CD4-positive, alpha-beta T cell treated with Interleukin-2 at 100 ng/mL for 4 hours (primary cell): ENCODE results near the gene NKX3-2.
"Not testable (repeated sequence)": the region's sequence is repeated elsewhere in the genome, so short reads cannot be mapped to it uniquely, and the experiment has no call there.

ENCODE experiments used
- DNase-seq: peaks from one replicate; pipeline ENCODE4 v3.0.0-alpha.2; 2020; ENCODE audit warnings: low spot score

Gene NKX3-2

DNA sequence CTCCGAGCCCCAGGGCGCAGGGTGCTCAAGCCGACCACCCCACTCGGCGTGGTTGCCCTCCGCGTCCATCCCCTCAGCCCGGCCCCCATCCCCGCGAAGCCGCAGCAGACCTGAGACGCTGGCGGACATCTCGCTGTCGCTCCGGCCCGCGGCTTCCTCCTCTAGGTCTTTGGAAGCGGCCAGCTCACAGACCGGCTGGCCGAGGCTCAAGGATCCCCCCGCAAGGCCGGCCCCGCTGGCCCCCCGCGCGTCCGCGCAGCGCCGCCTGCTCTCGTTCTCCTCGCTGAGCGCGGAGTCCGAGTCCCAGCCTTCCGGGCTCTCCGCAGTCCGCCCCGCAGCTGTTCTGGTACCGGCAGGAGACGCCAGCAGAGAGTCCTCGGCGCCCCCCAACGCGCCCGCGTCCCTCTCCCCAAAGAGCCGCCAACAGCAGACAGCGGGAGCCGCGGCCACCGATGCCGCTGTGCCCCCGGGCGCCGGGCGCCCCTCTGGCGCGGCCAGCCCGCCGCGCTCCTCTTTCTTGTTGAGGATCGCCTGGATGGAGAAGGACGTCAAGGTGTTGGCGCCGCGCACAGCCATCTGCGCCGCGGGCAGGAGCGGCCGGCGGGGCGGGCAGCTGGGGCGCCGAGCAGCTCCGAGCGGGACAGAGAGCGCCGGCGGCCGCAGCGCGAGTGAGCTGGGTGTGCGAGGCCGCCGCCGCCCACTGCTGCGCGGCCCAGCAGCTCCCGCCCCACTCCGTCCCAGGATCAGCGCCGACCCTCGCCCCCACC, at the start of gene NKX3-2:
NKX3-2 (minus strand) TSS at position 670 of the 767 bp plus-strand sequence; CDS start at position 576, 94 bp downstream.
- no peak for DNase-seq

DNA sequence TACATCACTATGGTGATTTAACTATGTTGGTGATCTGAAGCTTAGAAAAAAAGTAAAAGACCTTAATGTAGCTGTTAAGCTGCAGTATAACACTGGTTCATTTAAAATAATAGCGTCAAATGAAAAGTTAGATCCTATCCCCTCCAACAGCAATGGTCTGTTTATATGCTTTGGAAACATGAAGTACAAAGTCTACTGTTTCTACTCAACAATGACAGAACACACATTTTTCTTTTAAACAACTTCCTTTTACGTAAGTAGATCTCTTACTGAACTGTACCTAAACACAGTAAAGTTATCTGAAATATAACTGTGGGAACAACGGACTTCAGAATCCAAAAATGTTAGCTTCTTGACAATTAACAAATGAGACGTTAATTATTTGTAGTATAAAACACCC, 47.9 kb upstream of the NKX3-2 start:
- no peak for DNase-seq

DNA sequence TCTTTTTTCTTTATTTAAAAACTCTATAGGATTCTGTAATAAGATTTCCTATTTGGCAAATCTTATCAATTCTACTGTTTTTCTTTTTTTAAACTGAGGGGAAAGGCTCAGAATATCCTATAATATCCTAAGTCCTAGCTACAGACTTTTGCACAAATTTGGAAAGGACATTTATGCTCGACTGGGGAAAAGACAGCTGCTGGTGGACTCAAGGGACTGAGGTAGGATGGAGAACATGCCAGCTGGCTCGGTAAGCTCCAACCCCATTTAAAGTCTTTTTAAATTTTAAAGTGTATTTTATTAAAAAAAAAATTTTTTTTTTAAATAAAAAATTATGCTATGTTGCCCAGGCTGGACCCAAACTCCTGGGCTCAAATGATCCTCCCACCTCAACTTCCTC, 46.5 kb upstream of the NKX3-2 start:
- DNase-seq, result no peak

DNA sequence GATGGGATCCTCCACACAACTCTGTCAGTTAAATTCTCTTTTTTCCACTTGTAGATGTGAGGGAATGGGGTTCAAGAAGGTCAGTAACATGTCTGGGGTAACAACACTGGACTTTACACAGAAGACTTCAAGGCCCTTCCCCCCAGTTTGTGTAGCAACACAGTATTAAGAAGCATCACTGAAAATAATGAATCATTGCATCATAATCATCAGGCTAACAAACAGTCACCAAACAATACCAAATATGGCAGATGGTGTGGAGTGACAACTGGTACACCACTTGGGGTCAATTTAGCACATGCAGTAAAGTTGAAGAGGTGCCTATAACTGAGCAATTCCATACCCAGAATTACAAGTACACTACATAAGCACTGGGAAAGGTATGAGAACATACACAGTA, 44.6 kb upstream of the NKX3-2 start:
- no peak for DNase-seq

DNA sequence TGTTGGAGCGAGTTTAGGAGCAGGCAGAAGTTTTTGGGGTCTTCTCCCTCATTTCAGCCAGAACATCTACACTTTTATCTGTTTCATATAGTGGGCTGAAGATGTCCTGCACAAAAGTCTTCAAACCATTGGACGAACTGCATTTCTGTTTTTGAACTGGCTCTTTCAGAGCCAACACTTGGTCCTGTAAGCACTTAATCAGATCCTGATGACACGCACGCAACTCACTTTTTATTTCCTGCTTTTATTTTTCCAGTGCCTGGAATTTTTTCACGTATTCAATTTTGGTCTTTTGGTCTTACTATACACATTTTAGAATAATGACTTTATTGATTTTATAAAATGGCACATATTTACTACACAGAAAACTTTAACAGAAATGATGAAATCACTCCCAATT, 40.2 kb upstream of the NKX3-2 start:
- DNase-seq, result no peak

DNA sequence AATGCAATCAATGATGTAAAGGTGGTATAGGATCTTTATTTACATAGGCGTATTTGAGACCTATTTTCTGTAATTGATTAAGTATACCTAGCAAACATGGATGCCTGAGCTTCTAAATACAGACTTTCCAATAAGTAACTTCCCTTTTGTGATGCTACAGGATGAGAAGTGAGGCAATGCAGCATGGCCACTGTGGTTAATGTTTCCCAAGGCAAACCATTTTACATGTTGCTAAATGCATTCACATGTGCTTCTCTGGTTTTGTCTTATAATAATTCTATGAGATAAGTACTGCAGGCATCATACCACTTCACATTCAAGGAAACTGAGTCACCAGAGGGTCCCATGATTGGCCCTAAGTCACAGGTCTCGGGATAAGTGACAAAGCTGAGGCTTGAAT, 35.7 kb upstream of the NKX3-2 start:
- no peak for DNase-seq

DNA sequence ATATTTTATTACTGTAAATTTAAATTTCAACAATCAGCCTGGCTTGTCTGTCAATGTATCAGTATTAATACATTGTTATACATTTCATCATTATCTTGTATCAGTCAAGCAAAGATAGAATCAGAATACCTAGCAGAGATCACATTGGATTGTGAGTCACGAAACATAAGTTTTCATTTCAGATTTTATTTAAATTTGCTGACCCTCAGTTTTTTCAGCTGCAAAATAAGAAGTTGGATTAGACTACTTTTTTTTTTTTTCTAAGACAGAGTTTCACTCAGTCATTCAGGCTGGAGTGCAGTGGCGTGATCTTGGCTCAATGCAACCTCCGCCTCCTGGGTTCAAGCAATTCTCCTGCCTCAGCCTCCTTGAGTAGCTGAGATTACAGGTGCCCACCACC, 33.4 kb upstream of the NKX3-2 start:
- no peak for DNase-seq

DNA sequence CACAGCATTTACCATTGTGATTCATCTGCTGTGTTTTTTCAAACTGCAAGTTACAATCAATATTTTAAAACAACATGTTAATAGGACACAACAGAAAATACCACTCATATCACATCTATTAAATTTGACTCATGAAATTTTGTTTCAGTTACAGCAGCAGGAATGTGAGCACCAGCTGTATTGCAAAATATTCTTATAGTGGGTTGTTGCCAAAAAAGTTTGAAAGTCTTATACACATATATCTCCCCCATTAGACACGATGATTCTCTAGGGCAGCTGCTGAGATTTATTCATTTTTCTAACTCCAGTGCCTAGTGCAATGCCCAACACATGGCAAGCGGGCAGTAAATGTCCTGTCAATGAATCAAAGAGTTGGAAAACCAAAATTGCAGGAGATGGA, 26.6 kb upstream of the NKX3-2 start:
- no peak for DNase-seq

DNA sequence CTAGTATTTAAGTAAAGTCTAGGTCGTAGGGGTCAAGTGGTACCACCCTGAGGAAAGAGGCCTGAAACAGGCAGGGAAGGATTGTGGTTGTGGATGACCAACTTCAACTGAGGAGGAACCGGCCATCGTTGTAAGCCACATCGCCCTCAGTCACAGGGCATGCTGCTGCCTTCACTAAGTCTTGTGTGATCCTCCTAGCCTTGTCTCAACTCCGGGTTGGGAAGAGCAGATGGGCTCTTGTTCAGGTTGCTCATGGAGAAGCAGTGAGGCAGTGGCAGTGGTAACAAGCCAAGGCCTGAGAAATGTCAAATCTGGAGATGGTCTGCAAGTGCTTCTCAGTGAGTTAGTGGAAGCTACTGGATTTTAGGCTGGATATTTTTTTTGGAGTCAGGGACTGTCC, 22.8 kb upstream of the NKX3-2 start:
- DNase-seq, result no peak

DNA sequence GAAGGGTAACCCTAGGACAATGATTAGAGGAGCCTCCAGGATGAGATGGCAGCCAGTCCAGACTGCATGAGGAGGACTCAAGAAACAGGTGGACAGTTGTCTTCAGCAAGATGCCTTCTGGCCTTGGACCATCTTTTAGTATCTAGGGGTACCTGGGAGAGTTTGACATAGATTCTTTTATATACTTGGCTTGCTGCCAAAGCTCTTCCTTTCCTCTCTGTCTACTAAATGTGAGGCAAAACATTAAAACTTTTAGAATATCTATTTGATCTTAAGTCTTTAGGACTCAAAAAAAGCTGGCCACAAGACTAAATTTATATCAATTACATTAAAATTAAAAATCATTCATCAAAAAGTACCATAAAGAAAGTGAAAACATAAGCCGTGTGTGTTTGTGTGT, 18.6 kb upstream of the NKX3-2 start:
- DNase-seq, result no peak

DNA sequence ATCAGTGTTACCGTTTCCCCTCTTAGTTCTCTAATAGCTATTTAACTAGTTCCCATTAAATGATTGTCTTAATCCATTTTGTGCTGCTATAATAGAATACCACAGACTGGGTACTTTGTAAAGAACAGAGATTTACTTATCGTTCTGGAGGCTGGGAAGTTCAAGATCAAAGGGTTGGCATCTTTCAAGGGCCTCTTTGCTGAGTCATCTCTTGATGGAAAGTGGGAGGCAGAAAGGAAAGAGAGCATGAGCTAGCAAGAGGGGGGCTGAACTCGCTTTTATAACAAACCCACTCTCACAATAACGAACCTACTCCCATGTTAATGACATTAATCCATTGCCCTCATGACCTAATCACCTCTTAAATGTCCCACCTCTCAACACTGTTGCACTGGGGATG, 17.4 kb upstream of the NKX3-2 start:
- no peak for DNase-seq

DNA sequence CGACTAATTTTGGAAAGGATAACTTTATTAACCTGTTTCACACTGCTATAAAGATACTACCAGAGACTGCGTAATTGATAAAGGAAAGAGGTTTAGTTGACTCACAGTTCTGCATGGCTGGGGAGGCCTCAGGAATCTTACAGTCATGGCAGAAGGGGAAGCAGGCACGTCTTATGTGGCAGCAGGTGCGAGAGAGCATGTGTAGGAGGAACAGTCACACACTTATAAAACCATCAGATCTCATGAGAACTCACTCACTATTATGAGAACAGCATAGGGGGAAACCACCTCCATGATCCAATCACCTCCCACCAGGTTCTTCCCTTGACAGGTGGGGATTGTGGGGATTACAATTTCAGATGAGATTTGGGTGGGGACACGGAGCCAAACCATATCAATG, 15.8 kb upstream of the NKX3-2 start:
- not testable (repeated sequence) for DNase-seq

DNA sequence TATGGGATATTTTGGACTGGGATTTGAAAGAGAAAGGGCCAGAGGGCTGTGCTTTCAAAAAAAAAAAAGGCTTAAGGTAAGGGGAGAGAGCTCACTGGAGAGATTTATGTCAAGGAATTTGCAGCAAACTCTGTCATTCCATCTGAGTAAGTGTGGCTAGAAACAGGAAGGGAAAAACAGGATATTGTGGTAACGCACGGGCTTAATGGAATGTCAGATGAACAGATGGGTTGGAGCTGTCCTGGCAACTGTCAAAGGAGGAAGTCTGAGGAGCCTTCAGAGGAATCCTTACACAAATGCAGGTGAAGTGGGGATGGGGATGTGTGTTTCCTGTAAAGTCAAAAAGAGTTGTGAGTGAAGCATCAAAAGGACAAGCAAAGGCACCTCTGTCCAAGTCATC, 15.1 kb upstream of the NKX3-2 start:
- DNase-seq, result no peak

DNA sequence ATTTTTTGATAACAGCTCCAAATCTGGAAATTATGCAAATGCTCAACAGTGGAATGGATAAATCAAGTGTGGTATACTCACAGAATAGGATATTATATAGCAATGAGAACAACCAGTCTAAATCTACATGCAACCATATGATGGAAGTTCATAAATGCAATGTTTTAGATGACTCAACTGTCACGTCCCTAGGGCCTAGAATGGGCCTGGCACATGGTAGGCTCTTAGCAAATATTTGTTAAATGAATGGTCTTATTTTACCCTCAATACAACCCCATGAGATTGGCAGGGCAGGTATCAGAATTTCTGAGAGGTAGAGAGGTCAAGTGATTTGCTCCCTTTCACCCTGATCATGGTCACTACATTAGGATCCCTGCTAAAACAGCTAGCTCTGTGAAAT, 14.6 kb upstream of the NKX3-2 start:
- no peak for DNase-seq

DNA sequence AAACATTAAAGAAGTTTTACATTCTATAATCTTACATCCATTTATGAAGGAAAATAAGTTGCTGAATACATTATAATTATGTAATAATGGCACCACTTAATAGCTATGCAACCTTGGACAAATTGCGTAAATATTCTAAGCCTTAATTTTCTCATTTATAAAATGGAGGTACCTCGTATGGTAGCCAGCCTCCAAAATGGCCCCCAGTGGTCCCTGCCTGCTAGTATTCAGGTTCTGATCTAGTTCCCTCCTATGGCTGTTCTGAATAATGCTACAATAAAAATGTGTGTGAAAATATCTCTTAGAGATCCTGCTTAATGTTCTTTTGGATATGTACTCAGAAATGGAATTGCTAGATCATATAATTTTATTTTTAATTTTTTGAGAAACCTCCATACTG, 11.0 kb upstream of the NKX3-2 start:
- DNase-seq, result no peak

DNA sequence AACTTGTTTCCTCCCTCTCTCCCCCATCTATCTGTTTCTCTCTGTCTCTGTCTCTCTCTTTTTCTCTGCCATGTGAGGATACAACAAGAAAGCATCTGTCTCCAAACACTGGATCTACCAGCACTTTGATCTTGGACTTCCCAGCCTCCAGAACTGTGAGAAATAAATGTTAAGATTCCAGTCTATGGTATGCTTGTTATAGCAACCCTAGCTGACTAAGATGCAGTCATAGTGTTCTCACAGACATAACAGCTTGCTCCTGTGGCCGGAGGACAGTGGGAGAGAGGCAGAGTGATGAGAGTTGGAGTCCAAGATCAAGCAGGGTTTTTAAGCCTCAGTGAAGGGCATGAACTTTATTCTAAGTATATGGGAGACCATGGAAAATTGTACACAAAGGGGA, 8.8 kb upstream of the NKX3-2 start:
- DNase-seq, result no peak

DNA sequence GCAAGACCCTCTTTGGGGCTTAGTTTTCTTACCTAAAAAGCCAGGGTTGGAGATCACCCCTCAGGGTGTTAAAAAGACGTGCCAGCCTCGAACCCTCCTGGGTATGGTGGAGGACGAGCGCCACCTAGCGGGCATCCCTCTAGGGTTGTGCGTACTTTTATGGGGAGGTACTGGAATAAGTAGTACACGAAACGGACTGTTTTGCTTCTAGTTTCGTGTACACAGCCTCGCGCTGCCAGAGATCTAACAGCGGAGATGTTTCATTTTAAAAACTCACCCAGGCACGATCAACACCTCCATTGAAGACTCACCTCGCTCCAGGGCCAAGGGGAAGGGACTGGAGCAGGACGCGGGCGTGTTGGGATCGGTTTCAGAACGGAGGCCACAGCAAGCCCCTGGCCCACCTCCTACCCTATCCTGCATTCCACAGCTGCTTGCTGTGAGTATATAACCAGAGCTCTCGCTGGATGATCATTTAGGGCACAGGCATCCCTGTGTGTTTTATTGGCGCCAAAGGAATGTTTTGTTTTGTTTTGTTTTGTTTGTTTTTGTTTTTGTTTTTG, 4.8 kb upstream of the NKX3-2 start:
- DNase-seq, result peak; percentile 79

DNA sequence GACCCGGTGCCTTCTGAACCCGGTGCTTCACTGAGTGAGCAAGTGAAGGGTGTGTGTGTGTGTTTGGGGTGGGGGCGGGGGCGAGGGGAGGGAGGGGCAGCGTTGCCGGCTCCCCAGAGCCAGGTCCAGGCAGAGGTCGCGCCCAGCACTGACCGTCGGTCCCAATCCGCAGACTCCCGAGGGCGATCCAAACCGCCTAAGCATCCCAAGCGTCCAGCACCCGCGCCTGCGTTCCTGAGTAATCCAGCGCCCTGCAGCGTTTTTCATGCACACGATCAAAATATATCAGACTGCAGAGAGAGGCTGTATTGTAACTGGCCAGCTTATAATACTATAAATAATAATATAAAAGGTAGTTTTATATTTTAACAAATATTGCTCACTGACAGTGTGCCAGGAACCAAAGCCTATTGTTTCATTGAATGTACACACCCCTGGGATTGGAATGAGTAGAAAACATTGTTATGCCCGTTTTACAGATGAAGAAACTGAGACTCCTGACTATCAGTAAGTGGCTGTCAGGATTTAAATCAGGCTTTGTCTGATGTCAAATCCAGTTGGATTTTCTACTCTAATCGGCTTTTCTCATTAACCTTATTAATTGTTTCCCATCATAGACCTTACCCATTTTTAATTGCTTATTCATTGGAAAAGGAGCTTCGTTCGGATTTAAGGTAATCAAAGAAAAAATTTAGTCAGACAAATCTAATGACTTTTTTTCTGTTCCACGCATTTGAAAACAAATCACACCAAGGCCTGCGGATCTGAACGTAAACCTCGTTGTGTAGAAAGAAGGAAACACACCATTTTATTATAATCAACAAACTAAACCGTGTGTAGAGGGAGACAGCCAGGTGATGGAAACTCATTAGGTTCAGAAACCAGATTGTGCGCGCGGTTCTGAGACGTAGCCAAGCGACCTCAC, 4.0 kb upstream of the NKX3-2 start:
- no peak for DNase-seq

DNA sequence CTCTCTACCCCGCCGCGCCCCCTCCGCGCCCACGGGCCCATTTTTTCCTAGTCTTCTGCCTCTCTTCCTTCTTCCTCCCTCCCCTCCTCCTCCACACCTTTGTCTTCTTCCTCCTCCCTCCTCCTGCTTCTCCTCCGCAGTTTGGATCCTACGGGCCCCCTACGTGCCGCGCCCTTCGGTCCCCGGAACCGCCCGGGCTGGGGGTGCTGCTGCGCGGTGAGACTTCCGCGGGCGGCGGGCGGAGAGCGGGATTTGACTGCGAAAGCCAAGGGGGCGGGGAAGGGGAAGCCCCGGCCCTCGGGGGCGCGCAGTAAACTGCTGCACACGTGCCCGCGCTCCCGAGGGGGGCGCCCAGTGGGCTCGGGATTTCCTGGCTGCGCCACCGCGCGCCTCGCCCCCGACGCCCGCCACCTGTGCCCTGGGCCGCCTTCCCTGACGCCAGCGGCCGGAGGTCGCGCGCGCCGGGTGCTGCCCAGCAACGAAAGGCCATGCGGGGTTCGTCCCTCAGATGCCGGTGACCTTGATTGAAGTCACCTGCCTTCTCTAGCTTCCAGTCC, 3.3 kb upstream of the NKX3-2 start:
- no peak for DNase-seq

DNA sequence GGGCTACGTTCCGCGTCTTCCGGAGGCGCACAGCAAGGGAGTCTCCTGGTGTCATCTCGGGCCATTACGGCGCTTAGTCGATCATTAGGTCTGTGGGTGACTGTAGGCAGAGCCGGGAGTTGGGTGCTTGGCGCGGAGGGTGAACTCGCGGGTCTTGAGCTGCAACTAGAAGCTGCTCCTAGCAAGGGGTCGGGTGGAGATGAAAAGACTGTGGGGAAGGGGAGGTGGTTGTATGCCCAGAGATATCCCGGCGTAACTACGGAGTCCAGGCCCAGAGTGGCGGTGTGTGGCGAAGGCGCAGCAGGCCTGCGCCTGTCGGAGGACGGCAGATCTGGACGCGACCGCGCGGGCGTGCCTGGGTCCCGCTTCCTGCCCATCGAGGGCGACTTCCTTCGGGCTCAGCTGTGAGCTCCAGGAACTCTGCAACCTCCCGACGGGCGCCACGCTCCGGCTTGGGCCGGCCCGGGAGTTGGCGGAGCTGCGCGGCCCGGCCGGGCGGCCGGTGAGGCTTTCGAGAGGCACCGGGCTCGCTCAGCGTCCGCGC, 2.7 kb upstream of the NKX3-2 start:
- DNase-seq, result no peak

DNA sequence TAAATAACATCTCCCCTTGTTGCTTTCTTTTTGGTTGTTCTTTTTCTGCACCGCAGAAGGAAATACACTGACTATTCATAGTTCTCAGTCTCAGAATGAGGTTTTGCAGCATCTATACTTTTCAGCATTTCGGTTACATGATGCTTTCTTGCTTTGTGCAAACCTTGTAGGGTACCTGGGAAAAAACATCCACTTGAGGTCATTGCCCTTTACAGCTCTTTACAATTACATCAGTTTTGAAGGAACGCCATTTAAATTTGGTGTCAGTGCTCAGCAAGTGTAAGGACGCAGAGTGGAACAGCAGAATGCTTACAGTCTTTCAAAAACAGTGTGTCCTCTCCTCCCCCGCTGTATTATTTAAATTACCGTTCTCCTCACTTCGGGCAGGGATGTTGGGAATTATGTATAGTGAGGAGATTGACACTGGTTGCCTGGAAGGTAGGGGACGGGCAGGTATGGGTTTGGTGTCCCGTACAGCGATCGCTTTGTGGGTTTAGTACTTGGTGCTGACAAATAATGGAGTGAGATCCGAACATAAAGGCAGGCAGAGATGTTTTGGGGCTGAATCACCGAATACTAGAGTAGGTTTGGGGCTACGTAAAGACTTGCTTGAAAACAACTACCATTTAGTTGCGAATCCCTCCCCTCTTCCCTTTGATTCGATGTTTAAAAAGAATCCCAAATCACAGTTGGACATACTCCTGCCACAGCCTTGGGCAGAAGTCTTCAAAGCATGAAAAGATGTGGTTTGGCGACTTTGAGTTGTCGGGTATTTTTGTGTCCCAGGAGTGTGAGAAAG, 2.0 kb upstream of the NKX3-2 start:
- no peak for DNase-seq

DNA sequence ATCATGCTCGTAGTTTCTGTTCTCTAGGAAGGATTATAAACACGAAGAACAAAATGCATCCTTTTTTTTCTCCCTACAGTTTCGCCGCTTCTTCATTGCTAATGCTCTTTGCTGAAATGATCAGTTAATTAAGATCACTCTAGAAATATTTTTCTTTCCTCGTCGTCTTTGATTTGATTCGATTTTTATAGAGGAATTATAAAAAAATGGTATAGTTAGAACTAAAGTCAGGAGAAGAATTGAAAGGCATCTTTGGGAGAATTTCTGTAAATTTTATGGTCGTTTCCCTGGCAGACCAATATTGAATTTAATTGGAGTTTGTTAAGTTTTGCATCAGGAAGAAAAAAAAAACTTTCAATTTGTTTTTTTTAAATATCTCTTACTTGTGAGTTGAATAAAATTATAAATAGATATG, 1.1 kb upstream of the NKX3-2 start:
- no peak for DNase-seq
